GM13976 (cell line): Measurements from ENCODE around the gene ARPC2.

Experiments
- DNase-seq: peaks from one replicate; pipeline ENCODE4 v3.0.0; 2012; ENCODE audit warnings: low spot score
- CTCF ChIP-seq: IDR thresholded peaks from 2 replicates; pipeline ENCODE4 v1.5.1; 2012; ENCODE audit warnings: borderline replicate concordance, mild to moderate bottlenecking; ENCODE audit not compliant: insufficient read depth; ENCODE audit errors: extremely low read depth, missing control alignments, control extremely low read depth
- in situ Hi-C: fragments of 300-500 bp; cut with MboI; formaldehyde crosslinking; loops from one replicate; pipeline ENCODE4 v1.12.0; 2022; ENCODE audit warnings: low sequenced_read_pairs, mixed read lengths, inconsistent platforms; ENCODE audit not compliant: unreplicated experiment

Gene ARPC2

GRCh38 chr2:218261423-218262236 is 44.6 kb downstream of the ARPC2 start:
- in situ Hi-C loops, result no loop called here
- no peak for DNase-seq
- no peak for TF ChIP-seq CTCF

GRCh38 chr2:218262237-218262600 is 45.2 kb downstream of the ARPC2 start:
- no peak for TF ChIP-seq CTCF
- no peak for DNase-seq
- in situ Hi-C loops, result no loop called here

- in situ Hi-C loops, result no loop called here
- TF ChIP-seq CTCF, result no peak
- no peak for DNase-seq
Measured at GRCh38 chr2:218262631-218263586, 45.9 kb downstream of the ARPC2 start.

GRCh38 chr2:218263817-218264641 is 47.0 kb downstream of the ARPC2 start:
- in situ Hi-C loops, result no loop called here
- no peak for DNase-seq
- TF ChIP-seq CTCF, result no peak

GRCh38 chr2:218264773-218265561 is 48.0 kb downstream of the ARPC2 start:
- in situ Hi-C loops, result no loop called here
- TF ChIP-seq CTCF, result no peak
- DNase-seq, result no peak
